HG02884 (cell line): ENCODE measurements around the gene ALDOC.

Experiments used
- ATAC-seq: cut with Tn5 transposase; IDR thresholded peaks from one replicate; pipeline ENCODE4 v1.9.1; 2021; ENCODE audit warnings: mild to moderate bottlenecking, moderate library complexity; ENCODE audit not compliant: unreplicated experiment

Gene ALDOC

DNA sequence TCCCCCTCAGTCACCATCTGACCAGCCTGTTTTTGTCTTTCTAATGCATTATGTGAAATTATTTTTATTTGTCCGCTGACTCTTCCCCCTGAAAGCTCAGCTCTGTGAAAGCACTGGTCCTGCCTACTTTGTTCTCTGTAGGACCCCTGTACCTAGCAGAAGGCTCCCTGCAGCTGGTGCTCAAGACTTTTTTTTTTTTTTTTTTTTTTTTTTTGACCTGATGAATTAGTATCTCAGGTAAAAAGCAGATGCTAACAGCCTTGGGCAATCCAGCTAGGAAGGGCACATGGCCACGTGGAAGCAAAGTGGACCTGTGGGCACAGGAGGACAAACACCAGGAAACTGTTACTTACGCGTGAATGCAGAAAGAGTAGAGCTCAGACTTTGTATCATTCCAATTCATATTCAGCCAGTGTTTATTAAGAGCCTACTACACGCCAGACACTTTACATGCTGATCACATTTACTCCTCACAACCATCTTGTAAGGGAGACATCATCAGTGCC is 23.6 kb downstream of the ALDOC start:
- no peak for ATAC-seq

DNA sequence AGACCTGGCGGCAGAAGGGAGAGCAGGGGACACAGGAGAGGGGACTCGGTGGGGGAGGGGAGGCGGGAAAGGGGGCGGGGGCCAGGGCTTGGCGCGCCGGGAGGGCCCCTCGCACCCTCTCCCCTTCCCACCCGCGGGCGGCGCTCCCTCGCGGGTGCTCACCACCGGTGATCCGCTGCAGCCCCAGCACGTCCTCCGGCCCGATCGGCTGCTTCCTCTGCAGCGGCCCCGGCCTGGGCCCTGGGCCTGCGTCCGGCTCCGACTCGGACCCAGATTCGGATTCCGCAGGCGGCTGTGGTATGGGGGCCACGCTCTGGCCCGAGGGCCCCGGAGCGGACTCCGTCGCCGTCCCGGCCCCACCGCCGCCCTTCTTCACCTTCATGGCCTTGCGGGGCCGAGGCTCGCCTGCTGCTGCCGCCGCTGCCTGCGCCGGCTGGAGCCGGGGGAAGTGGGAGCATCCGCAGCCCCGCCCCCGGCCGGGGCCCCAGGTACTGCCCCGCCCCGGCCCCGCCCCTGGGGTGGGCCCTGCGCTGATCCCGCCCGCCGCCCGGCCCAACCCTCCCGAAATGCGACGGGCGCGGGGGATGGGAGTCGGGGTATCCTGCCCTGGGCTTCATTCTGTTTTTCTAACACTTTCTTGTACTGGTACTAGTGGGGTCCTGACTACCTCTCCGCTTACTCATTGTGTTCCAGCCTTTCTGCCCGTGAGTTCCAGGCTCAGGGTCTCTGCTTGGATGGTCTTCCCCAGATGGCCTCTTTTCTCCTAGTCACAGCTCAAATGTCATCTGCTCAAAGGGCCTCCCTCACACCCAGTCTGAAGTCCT is 24.3 kb downstream of the ALDOC start, which contains the start of gene UNC119:
TSS of gene UNC119 (minus strand) at position 449 of the 824 bp plus-strand sequence. CDS start at position 382, 67 bp downstream.
- ATAC-seq = no peak

DNA sequence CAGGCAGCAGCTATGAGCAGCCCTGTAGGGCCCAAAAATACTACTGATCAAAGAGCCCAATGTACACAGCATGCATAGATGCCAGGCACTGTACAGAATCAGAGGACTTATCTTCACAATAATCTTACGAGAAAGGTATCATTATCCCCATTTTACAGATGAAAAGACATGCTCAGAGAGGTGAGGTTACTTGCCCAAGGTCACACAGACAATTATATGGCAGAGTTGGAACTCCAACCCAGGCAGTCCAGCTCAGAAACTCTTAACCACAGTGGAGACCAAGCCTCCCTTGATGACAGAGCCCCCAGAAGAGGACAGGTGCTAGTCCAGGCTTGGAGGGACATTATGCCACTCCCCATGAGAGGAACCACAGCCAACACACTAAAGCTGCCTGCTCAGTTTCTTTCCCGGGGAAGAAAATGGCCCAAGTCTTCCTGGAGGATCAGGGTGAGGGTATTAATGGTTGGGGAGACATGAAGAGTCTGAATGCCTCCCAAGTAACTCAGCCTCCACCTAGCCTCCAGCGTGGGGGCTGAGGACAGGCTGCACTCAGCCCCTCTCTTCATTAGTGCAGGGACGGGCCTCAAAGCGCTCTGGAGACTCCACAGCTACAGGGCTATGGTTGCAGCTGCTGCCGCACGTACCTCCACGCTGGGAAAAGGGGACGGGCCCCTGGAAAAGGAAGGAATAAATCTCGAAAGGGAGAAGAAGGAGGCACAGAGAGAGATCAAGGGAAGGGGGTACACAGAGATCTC is 25.1 kb downstream of the ALDOC start:
- ATAC-seq = no peak

GRCh38 chr17:28550858-28551257 is 25.8 kb downstream of the ALDOC start:
- no peak for ATAC-seq

DNA sequence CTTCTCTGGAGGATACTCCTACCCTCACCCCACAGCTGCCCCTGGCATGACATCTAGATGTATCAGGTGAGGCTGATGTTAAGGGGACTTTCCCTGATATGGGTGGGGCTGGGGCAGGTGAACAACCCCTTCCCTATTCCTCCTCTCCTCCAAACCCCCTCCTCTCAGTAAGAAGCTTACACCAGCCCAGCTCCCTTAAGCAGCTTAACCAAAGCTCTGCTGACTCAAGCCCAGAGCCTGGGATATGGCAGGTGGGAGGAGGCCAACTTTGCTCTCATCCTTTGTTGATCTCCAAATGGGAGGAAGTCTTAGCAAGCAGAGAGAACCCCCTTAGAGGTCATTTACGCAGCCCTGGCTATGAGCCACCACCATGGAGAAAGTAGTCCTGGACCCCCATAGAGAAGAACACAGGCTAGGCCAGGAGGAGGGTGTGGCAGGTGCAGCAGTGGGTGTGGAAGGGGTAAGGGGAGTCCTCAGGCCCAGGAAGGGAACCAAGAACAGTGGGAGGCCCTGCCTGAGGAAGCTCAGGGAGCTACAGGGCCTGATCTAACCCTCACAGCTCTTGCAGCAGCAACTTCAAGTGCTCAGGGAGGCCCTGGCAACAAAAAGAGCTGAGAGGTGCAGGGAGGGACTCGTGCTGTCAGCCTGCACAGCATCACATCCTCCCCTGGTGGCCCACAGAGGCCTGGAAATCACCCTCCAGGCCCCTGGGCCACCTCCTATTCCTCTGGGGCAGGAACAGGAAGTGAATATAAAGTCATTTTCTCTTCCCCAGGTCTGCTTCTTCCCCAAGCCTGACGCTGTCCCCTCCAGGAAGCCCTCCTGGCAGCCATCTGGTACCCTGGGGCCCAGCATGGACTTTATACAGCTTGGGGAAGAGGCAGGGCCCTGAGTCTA is 27.2 kb downstream of the ALDOC start:
- ATAC-seq = no peak

- ATAC-seq = no peak
Measured at GRCh38 chr17:28548417-28549130, 28.1 kb downstream of the ALDOC start.

DNA sequence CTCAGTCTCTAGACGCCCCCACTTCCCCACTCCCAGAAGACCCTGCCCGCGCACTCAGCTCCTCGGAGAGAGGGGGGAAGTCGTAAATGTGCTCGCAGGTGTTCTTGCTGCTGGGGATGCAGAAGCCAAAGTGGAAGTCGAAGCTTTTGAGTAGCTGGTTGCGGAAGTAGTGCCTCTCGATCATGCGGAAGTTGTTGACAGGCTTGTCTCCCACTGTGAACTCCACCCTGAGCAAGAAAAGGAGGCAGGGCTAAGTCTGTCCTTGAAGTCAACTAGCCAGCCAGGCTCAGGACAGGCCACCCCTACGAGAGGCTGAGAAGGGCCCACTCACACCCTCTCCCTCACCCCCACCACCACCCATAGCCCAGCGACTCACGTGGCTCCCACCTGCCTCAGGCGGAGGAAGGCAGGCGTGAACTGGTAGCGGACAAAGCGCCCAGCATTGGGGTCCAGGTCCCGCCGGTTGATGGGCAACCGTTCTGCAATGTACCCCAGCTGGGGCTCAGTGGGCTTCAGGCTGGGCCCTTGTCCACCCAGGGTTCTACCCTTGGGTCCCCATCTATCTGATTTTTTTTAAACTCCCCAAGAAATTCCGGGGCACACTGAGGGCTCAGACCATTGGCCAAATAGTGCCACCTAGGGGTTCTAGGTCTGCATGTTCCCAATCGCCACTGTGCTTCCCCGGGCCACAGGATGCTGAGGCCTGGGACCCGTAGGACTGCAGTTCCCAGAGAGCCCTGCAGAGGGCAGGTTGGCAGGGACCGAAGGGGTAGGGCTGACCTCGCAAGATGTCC is 28.9 kb downstream of the ALDOC start:
- no peak for ATAC-seq

DNA sequence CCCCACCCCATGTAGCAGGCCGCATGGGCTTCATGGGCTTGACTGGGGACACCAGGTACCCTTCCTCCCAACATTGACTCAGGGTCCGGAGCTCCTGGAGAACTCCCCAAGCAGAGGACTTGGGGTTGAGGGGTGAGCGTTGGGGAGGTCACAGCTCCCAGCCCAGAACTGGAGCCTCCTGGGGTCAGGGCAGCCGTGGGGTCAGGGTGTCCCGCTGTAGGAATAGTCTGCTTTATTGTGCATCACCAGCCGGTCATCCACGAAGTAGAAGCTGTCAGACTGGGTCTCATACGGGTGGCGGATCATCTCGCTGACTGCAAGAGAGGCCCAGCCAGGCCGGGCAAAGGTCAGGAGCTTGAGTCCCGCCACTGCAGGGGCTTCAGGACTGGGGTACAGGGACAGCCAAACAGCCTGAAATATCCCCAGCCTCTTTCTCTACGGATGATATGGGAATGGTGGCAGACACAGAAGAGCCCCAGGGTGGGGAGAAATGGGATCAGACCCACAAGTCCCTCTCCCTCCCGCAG is 29.5 kb downstream of the ALDOC start:
- ATAC-seq = no peak

GRCh38 chr17:28545787-28546415 is 30.8 kb downstream of the ALDOC start:
- no peak for ATAC-seq

- ATAC-seq = no peak
Measured at GRCh38 chr17:28545141-28545503, 31.6 kb downstream of the ALDOC start.

DNA sequence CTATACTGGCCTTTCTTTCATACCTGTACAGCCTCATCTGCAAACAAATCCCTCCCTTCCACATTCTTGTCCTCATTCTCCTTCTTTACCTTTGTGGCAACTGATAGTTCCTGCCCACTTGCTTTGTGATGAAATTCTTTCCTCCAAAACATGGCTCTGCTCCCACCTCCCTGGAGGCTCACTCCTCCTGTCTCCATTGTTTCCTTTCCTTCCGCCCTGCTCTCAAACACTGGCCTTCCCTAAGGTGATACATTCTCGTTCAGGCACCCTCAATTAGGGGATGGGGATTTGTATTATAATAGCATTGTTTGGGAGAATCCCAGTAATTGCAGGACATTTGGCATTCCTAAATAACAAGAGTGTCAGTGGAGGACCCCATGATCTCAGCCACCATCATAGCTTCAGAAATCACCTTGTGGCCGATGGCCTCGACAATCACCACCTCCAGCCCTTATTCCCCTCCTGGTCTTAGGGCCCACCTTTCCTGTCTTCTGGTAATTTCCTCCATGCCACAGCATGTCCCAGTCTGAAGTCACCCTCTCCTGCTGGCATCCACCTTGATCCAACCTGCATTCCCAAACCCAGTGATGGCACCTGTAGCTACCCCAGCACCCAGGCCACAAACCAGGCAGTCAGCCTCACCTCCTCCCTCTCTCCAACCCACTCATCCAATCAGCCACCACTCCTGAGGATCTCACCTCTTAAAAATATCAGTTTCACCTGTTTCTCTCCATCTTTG is 32.1 kb downstream of the ALDOC start:
- ATAC-seq = no peak

DNA sequence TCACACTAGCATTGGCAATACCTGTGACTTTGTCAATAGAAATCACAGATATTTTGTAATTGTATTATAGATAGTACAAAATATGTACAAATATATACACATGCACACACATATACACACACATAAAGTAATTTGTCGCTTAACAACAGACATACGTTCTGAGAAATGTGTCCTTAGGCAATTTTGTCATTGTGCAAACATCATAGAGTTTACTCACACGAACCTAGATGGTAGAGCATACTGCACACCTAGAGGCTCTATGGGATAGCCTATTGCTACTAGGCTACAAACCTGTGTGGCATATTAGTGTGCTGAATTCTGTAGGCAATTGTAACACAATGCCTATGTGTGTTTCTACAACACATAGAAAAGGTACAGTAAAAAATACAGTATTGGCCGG is 35.3 kb downstream of the ALDOC start:
- no peak for ATAC-seq

DNA sequence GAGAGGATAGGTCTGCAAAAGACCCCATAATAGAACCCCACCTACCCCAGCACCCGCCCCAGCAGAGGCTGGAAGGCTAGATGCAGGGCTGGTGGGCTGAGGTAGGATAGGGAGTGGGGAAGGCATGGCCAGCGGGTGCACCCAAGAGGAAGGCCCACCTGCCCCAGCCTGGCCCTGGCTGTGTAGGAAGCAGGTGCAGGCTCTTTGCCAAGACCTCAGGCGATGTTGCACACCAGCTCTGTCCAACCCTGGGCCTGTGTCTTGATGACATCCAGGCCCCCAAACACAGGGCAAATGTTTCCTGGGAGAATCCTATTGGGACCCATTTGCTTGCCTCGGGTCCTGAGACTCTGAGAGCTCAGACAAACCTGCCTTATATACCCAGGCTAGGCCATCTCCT is 36.5 kb downstream of the ALDOC start:
- no peak for ATAC-seq

GRCh38 chr17:28538296-28538895 is 38.3 kb downstream of the ALDOC start:
- ATAC-seq = no peak

GRCh38 chr17:28537219-28537610 is 39.5 kb downstream of the ALDOC start:
- ATAC-seq = no peak

DNA sequence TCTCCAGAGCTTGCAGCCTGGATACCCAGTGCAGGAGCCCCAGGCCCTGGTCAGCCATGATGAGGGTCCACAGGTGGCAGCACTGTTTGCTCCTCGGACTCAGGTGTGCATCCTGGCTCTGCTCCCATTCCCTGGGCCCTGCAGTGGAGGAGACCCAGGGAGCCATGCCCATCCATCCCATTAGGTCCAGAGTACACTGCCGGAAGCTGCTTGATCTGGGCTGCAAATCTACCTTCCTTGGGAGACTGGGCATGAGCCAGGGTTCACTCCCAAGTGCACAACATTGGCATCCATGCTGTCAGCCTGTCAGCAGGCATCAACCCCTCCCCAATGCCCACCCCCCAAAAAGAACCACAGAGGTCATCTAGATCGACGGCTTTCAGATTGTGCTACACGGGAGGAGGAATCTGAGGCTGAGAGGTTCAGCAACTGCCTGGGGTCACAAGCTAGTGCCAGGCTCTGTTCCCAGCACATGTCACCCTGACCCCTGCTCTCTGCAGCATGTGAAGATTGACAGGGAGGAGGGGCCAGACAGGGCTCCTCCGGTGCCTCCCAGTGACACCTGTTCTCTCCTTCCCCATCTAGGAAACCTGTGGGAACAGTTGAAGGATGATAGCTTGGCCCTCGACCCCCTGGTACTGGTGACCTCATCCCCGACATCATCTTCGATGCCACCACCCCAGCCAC is 40.0 kb downstream of the ALDOC start:
- ATAC-seq = no peak

DNA sequence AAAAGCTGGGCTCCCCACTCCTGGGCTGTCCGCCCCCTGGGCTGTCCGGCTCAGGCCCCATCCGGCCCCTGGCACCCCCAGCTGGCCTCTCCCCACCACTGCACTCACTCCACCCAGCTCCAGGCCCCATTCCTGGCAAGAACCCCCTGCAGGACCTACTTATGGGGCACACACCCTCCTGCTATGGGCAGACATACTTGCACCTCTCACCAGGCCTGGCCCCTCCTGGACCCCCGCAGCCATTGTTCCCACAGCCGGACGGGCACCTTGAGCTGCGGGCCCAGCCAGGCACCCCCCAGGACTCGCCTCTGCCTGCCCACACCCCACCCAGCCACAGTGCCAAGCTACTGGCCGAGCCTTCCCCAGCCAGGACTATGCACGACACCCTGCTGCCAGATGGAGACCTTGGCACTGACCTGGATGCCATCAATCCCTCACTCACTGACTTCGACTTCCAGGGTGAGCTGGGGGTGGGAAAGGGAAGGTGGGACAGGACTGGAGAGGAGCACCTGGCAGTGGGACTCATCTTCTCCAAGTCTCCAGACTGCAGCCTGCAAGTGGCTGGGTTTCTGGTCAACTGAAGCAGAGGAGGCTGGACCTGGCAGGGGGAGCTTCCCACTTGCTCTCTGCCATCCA is 41.8 kb downstream of the ALDOC start:
- no peak for ATAC-seq
